ENCODE data around the gene PKD1L1. TPM values are rescaled to one million over a fixed set of nuclear protein-coding genes. Genes with fewer than 3 reads are reported as not detected.
A peak's percentile ranks its signal among the peaks of the same experiment; 100 is the strongest.

PKD1L1 gene
- total RNA-seq, 4 donors from 2014 or later = 0.06 to 0.19 (median 0.13) TPM; not detected in 1

DNA sequence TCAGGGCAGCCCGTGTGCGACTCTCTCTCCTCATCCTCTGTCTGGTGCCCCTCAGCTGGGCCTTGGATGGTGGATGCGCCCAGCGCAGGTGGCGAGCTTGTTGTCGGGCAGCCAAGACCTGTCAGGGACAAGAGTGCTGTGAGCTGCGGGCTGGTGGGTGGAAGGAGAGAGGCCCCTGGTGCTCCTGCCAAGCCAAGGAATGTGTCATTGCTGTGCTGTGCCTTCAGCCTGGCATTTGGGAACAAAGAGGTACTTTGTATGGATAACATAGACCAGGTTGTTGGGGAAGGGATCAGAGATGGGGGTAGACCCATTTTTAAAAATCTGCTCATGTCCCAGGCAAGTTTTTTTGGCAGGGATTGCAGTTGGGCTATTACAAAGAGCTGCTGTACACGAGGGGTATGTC lies 120.9 kb downstream of the PKD1L1 start:
- no peaks in the 10 kb centered on the region for H3K9me3 ChIP-seq
- TF ChIP-seq, protein P1, sequence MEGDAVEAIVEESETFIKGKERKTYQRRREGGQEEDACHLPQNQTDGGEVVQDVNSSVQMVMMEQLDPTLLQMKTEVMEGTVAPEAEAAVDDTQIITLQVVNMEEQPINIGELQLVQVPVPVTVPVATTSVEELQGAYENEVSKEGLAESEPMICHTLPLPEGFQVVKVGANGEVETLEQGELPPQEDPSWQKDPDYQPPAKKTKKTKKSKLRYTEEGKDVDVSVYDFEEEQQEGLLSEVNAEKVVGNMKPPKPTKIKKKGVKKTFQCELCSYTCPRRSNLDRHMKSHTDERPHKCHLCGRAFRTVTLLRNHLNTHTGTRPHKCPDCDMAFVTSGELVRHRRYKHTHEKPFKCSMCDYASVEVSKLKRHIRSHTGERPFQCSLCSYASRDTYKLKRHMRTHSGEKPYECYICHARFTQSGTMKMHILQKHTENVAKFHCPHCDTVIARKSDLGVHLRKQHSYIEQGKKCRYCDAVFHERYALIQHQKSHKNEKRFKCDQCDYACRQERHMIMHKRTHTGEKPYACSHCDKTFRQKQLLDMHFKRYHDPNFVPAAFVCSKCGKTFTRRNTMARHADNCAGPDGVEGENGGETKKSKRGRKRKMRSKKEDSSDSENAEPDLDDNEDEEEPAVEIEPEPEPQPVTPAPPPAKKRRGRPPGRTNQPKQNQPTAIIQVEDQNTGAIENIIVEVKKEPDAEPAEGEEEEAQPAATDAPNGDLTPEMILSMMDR (IDR thresholded peaks at IDR 0.05) = no peak
- no peak for TF ChIP-seq POLR2A (IDR thresholded peaks at IDR 0.05)
- DNase-seq = no peak
- no peaks in the 10 kb centered on the region for H3K4me1 ChIP-seq
- no peaks in the 10 kb centered on the region for H3K27me3 ChIP-seq
- no peak overlapping the region for H3K27ac ChIP-seq
- intact Hi-C loops (cut with DNase I) = no loop called here
- H3K36me3 ChIP-seq = no peaks in the 10 kb centered on the region
- 35 to 89% methylated on average over 1 to 8 of the region's 8 CpGs for whole genome bisulfite sequencing, 2 donors
- no peak overlapping the region for H3K4me3 ChIP-seq

DNA sequence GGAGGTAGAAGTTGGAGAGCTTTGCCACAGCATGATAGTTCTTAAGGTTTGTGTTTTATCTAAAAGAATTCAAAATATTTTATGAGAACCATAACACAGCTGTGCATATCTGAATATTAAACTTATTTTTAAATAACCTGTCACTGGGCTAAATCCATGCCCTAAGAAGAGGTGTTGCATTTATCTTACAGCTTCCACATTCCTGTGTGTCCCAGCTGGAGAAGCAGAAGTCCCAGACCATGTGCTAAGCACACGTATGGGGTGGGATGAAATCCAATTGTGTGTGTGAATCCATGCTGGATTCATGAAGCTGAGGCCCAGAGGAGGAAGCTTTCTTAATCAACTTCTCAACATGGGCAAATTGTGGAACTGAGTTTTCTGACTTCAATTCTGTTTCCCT lies 121.5 kb downstream of the PKD1L1 start:
- Histone ChIP-seq H3K4me1 (no peaks in the 10 kb centered on the region), H3K36me3 (no peaks in the 10 kb centered on the region), H3K27ac (no peak overlapping the region), H3K4me3 (no peak overlapping the region), H3K27me3 (no peaks in the 10 kb centered on the region), H3K9me3 (no peaks in the 10 kb centered on the region)
- TF ChIP-seq POLR2A (IDR thresholded peaks at IDR 0.05) = no peak
- TF ChIP-seq, protein P1 (IDR thresholded peaks at IDR 0.05) = no peak
- WGBS, 2 donors = 64 to 100% methylated on average over 1 of the region's 1 CpG
- intact Hi-C loops (cut with DNase I) = no loop called here
- DNase-seq = no peak

DNA sequence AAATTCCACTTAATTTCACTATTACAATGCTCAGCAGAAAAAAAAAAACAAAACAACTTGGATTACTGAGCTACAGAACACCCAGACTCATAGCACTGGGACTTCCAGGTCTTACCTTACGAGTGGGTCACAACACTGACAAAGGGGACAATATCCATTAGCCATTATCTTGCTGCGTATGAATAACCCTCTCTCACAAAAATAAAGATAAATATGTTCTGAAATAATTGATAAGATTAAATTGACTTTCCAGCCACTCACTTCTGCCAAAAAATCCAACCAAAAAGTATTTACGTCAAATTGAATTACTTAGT lies 128.7 kb downstream of the PKD1L1 start:
- no peaks in the 10 kb centered on the region for H3K36me3 ChIP-seq
- no peak overlapping the region for H3K27ac ChIP-seq
- no peaks in the 10 kb centered on the region for H3K27me3 ChIP-seq
- intact Hi-C loops (cut with DNase I) = loop anchor here (10.0 kb wide), 1 partner anchor 375 kb away; no protein-coding TSS in a partner anchor
- H3K4me1 ChIP-seq = no peaks in the 10 kb centered on the region
- TF ChIP-seq POLR2A (IDR thresholded peaks at IDR 0.05) = no peak
- TF ChIP-seq, protein P1 (IDR thresholded peaks at IDR 0.05) = no peak
- H3K9me3 ChIP-seq = no peaks in the 10 kb centered on the region
- WGBS, 2 donors = 86 to 94% methylated on average over 3 of the region's 3 CpGs
- no peak overlapping the region for H3K4me3 ChIP-seq
- no peak for DNase-seq

DNA sequence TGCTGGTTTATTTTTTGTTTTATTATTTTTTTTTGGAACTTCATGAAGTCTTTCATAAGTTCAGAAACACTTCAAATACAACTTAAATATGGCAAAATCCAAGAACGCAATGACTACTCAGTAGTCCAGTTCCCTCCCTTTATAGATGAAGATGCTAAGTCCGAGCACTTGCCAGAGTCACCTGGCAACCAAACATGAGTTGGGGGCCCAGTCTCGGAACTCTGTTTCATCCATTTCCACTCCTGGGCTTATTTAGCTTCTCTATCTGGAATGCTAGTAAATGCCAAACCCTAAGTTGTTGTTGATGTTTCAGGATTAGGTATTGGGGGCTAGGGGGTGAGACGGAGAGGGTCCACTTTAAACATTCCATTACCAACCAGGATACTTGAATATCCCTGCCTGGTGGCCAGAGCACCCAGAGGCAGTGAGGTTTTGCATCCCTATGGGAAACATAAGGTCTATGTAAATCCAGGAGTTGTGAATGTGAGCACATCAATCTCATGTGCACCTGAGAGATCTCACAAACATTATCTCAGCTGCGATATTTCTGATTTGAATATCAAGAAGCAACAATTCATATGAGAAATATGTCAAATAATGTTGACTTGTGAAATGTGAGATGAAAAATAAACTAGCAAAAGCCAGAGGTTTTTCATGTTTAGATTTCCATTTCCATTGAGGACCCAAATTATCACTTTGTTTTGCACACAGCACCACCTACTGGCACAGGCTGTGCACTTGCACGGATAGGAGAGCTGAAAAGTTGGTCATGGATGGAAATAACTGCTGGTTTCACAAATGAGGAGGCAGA lies 129.3 kb downstream of the PKD1L1 start:
- TF ChIP-seq POLR2A (IDR thresholded peaks at IDR 0.05) = no peak
- TF ChIP-seq, protein P1 (IDR thresholded peaks at IDR 0.05) = peak; percentile 86 to 94 (median 89)
- Histone ChIP-seq H3K36me3 (no peaks in the 10 kb centered on the region), H3K27ac (no peak overlapping the region), H3K9me3 (no peaks in the 10 kb centered on the region), H3K4me3 (no peak overlapping the region), H3K4me1 (no peaks in the 10 kb centered on the region), H3K27me3 (no peaks in the 10 kb centered on the region)
- no peak for DNase-seq
- intact Hi-C loops (cut with DNase I) = loop anchor here (10.0 kb wide), 1 partner anchor 374 kb away; no protein-coding TSS in a partner anchor
- WGBS, 2 donors = 49 to 54% methylated on average over 6 of the region's 6 CpGs

DNA sequence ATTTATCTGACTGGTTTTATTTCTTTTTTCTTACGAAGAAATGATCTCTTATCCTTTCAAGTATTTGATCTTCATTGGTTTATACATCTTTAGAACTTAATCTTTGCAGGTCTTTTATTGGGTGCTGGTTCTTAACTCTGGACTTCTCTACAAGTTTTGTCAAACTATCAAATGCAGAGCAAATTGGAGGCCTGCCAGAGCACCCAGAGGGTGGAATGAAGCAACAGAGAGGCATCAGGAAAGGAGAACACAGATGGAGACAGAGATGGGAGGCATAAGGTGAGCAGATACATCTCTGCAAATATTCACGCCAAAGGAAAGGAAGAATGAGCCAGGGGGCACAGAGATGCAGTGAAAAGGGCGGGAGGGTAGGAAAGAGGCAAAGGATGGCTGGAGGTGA lies 130.3 kb downstream of the PKD1L1 start:
- intact Hi-C loops (cut with DNase I) = loop anchor here (10.0 kb wide), 1 partner anchor 373 kb away; no protein-coding TSS in a partner anchor
- Histone ChIP-seq H3K36me3 (no peaks in the 10 kb centered on the region), H3K4me1 (no peaks in the 10 kb centered on the region), H3K27ac (no peak overlapping the region), H3K27me3 (no peaks in the 10 kb centered on the region), H3K4me3 (no peak overlapping the region), H3K9me3 (no peaks in the 10 kb centered on the region)
- no peak for DNase-seq
- TF ChIP-seq, protein P1 (IDR thresholded peaks at IDR 0.05) = no peak
- TF ChIP-seq POLR2A (IDR thresholded peaks at IDR 0.05) = no peak
- WGBS, 2 donors = 72 to 85% methylated on average over 3 of the region's 3 CpGs
